PC-9 (cell line): Measurements from ENCODE around the gene IQGAP1.

Experiments
- EZH2 ChIP-seq: fragments of 200-600 bp; sonication (generic); IDR thresholded peaks from 2 replicates; pipeline ENCODE4 v1.8.0; 2017; ENCODE audit warnings: antibody characterized with exemption, low read depth
- TF ChIP-seq, protein P1 (sequence below): fragments of 200-600 bp; sonication (generic); conservative IDR thresholded peaks from 2 replicates; pipeline ENCODE4 v1.6.1; 2017; ENCODE audit warnings: mixed run types, antibody characterized with exemption, mild to moderate bottlenecking, moderate library complexity

- TF ChIP-seq, protein P1, sequence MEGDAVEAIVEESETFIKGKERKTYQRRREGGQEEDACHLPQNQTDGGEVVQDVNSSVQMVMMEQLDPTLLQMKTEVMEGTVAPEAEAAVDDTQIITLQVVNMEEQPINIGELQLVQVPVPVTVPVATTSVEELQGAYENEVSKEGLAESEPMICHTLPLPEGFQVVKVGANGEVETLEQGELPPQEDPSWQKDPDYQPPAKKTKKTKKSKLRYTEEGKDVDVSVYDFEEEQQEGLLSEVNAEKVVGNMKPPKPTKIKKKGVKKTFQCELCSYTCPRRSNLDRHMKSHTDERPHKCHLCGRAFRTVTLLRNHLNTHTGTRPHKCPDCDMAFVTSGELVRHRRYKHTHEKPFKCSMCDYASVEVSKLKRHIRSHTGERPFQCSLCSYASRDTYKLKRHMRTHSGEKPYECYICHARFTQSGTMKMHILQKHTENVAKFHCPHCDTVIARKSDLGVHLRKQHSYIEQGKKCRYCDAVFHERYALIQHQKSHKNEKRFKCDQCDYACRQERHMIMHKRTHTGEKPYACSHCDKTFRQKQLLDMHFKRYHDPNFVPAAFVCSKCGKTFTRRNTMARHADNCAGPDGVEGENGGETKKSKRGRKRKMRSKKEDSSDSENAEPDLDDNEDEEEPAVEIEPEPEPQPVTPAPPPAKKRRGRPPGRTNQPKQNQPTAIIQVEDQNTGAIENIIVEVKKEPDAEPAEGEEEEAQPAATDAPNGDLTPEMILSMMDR: no peak
- TF ChIP-seq EZH2: no peak
These were observed 17.1 kb downstream of the IQGAP1 start for GRCh38 chr15:90405055-90405607.
